Fibroblast of the aortic adventitia (primary cell): Measurements from ENCODE around the gene LGR5. TPM values are rescaled to one million over a fixed set of nuclear protein-coding genes. Genes with fewer than 3 reads are reported as not detected.

Source experiments
- DNase-seq: peaks from one replicate; pipeline ENCODE4 v3.0.0-alpha.2; 2010; ENCODE audit warnings: low read depth
- H3K4me3 ChIP-seq: 2 replicates; pipeline ENCODE4 v1.5.1; 2011; ENCODE audit warnings: low read depth, mild to moderate bottlenecking, control low read depth, low read length, moderate library complexity
- CTCF ChIP-seq: IDR thresholded peaks from 2 replicates; pipeline ENCODE4 v1.5.1; 2011; ENCODE audit warnings: mild to moderate bottlenecking, low read length, control low read depth, inconsistent platforms; ENCODE audit not compliant: insufficient read depth
- total RNA-seq: library from RNA; depleted of rRNA; stranded (reverse); fragments of >200 nt; gene quantifications from 2 replicates; pipeline ENCODE4 v1.2.3, GENCODE V29; 2012; ENCODE audit warnings: low replicate concordance

Gene LGR5
- total RNA-seq, 1 donor = 7.8 TPM

GRCh38 chr12:71625476-71625875 is 185.9 kb downstream of the LGR5 start:
- TF ChIP-seq CTCF = no peak
- no peak for DNase-seq
- no peak overlapping the region for H3K4me3 ChIP-seq

- DNase-seq = no peak
- no peak overlapping the region for H3K4me3 ChIP-seq
- TF ChIP-seq CTCF = no peak
Measured at GRCh38 chr12:71626098-71626497, 186.5 kb downstream of the LGR5 start.

- H3K4me3 ChIP-seq = no peak overlapping the region
- TF ChIP-seq CTCF = no peak
- peak; percentile 58 for DNase-seq
Measured at GRCh38 chr12:71626768-71627167, 187.2 kb downstream of the LGR5 start.

GRCh38 chr12:71627438-71628002 is 187.9 kb downstream of the LGR5 start:
- DNase-seq = no peak
- no peak for TF ChIP-seq CTCF
- H3K4me3 ChIP-seq = no peak overlapping the region

Other genes with a start within 250 kb of the LGR5 start
- 54.1 and 68.1 TPM in 2 replicates for gene ZFC3H1, start 224.1 kb downstream of the LGR5 start, total RNA-seq
- gene THAP2, start 224.5 kb downstream of the LGR5 start, total RNA-seq = 3.8 and 4.9 TPM in 2 replicates
- gene TMEM19, start 246.3 kb downstream of the LGR5 start, total RNA-seq = 24.8 and 36.8 TPM in 2 replicates